H9 (cell line): ENCODE results near the gene ATF6. TPM values are rescaled to one million over a fixed set of nuclear protein-coding genes. Genes with fewer than 3 reads are reported as not detected.

Experiments used
- DNase-seq: peaks from one replicate; pipeline ENCODE4 v3.0.0-alpha.2; 2017
- H2AFZ ChIP-seq: one replicate; pipeline ENCODE4 v1.6.1; 2013; ENCODE audit warnings: mild to moderate bottlenecking, low read length, control low read depth, moderate library complexity
- H2AK5ac ChIP-seq: 2 replicates; pipeline ENCODE4 v1.6.1; 2013; ENCODE audit warnings: low read length, control low read depth, mixed read lengths; ENCODE audit not compliant: insufficient read length
- H2BK120ac ChIP-seq: one replicate; pipeline ENCODE4 v1.6.1; 2013; ENCODE audit warnings: low read depth, mild to moderate bottlenecking, low read length, control low read depth, inconsistent platforms; ENCODE audit not compliant: poor library complexity, severe bottlenecking
- H2BK12ac ChIP-seq: 2 replicates; pipeline ENCODE4 v1.6.1; 2013; ENCODE audit warnings: low read length, control low read depth, mixed read lengths, low read depth; ENCODE audit not compliant: insufficient read length
- H2BK15ac ChIP-seq: 2 replicates; pipeline ENCODE4 v1.6.1; 2013; ENCODE audit warnings: low read depth, low read length, control low read depth
- H2BK20ac ChIP-seq: one replicate; pipeline ENCODE4 v1.6.1; 2013; ENCODE audit warnings: low read depth, mild to moderate bottlenecking, low read length, control low read depth, inconsistent platforms; ENCODE audit not compliant: poor library complexity, severe bottlenecking
- H2BK5ac ChIP-seq: 2 replicates; pipeline ENCODE4 v1.6.1; 2013; ENCODE audit warnings: low read length, control low read depth, mixed read lengths; ENCODE audit not compliant: insufficient read length
- H3K14ac ChIP-seq: 2 replicates; pipeline ENCODE4 v1.6.1; 2013; ENCODE audit warnings: low read length, control low read depth; ENCODE audit not compliant: insufficient read depth
- H3K18ac ChIP-seq: 2 replicates; pipeline ENCODE4 v1.6.1; 2013; ENCODE audit warnings: low read depth, mild to moderate bottlenecking, mixed read lengths, low read length, control low read depth; ENCODE audit not compliant: insufficient read length
- H3K23ac ChIP-seq: 2 replicates; pipeline ENCODE4 v1.6.1; 2013; ENCODE audit warnings: low read length, control low read depth, mixed read lengths, low read depth; ENCODE audit not compliant: insufficient read length
- H3K23me2 ChIP-seq: 2 replicates; pipeline ENCODE4 v1.6.1; 2013; ENCODE audit warnings: low read depth, mild to moderate bottlenecking, mixed read lengths, low read length, control low read depth; ENCODE audit not compliant: insufficient read length, poor library complexity, severe bottlenecking
- H3K27ac ChIP-seq: 2 replicates; pipeline ENCODE4 v1.5.1; 2013; ENCODE audit warnings: low read length, control low read depth, mixed read lengths, low read depth; ENCODE audit not compliant: insufficient read length
- H3K27me3 ChIP-seq: 2 replicates; pipeline ENCODE4 v1.6.1; 2013; ENCODE audit warnings: low read length, control low read depth, inconsistent platforms; ENCODE audit not compliant: insufficient read depth
- H3K4ac ChIP-seq: 2 replicates; pipeline ENCODE4 v1.6.1; 2013; ENCODE audit warnings: low read depth, mild to moderate bottlenecking, control low read depth, inconsistent platforms, low read length, moderate library complexity
- H3K4me1 ChIP-seq: 2 replicates; pipeline ENCODE4 v1.6.1; 2013; ENCODE audit warnings: low read length, control low read depth, inconsistent platforms; ENCODE audit not compliant: insufficient read depth
- H3K4me2 ChIP-seq: 2 replicates; pipeline ENCODE4 v1.6.1; 2013; ENCODE audit warnings: low read length, control low read depth, mixed read lengths; ENCODE audit not compliant: insufficient read length, insufficient read depth
- H3K56ac ChIP-seq: 2 replicates; pipeline ENCODE4 v1.6.1; 2013; ENCODE audit warnings: low read depth, mild to moderate bottlenecking, mixed read lengths, low read length, control low read depth; ENCODE audit not compliant: insufficient read length
- H3K79me1 ChIP-seq: 2 replicates; pipeline ENCODE4 v1.6.1; 2013; ENCODE audit warnings: low read depth, mild to moderate bottlenecking, moderate library complexity, low read length, control low read depth, inconsistent platforms; ENCODE audit not compliant: insufficient read depth, poor library complexity, severe bottlenecking
- H3K79me2 ChIP-seq: 2 replicates; pipeline ENCODE4 v1.6.1; 2013; ENCODE audit warnings: low read length, control low read depth, inconsistent platforms; ENCODE audit not compliant: insufficient read depth
- H3K9ac ChIP-seq: 2 replicates; pipeline ENCODE4 v1.6.1; 2013; ENCODE audit warnings: low read length, control low read depth, mixed read lengths; ENCODE audit not compliant: insufficient read length; ENCODE audit errors: extremely low read depth
- H3K9me3 ChIP-seq: one replicate; pipeline ENCODE4 v1.6.1; 2013; ENCODE audit warnings: low read depth, low read length, inconsistent platforms; ENCODE audit not compliant: control insufficient read depth
- H3T11ph ChIP-seq: one replicate; pipeline ENCODE4 v1.6.1; 2013; ENCODE audit warnings: mild to moderate bottlenecking, low read length, control low read depth, inconsistent platforms
- H4K20me1 ChIP-seq: one replicate; pipeline ENCODE4 v1.6.1; 2013; ENCODE audit not compliant: control insufficient read depth, insufficient read length, insufficient read depth
- H4K5ac ChIP-seq: 2 replicates; pipeline ENCODE4 v1.6.1; 2013; ENCODE audit warnings: low read depth, mild to moderate bottlenecking, mixed read lengths, low read length, control low read depth; ENCODE audit not compliant: insufficient read length
- H4K8ac ChIP-seq: replicated peaks from 2 replicates; pipeline ENCODE4 v1.6.1; 2013; ENCODE audit warnings: low read length, control low read depth, mixed read lengths, low read depth; ENCODE audit not compliant: insufficient read length
- H4K91ac ChIP-seq: 2 replicates; pipeline ENCODE4 v1.6.1; 2013; ENCODE audit warnings: low read depth, mild to moderate bottlenecking, moderate library complexity, mixed read lengths, low read length, control low read depth; ENCODE audit not compliant: insufficient read length
- H3K27ac Mint-ChIP-seq, 3 experiments: 2 replicates in 2 of 3; 3 replicates in 1 of 3; pipeline ENCODE4 v1.8.0; 2020 to 2021; ENCODE audit warnings: mixed read lengths in 3 of 3, mild to moderate bottlenecking in 1 of 3, moderate library complexity in 1 of 3
- H3K27me3 Mint-ChIP-seq: 2 replicates; pipeline ENCODE4 v1.8.0; 2021; ENCODE audit warnings: low read depth, mild to moderate bottlenecking, moderate library complexity, mixed read lengths
- H3K36me3 Mint-ChIP-seq, 3 experiments: 2 replicates in 2 of 3; 3 replicates in 1 of 3; pipeline ENCODE4 v1.8.0; 2020 to 2021; ENCODE audit warnings: low read depth in 3 of 3, mixed read lengths in 3 of 3; ENCODE audit not compliant: insufficient read depth in 1 of 3
- H3K4me1 Mint-ChIP-seq, 2 experiments: 2 replicates each; pipeline ENCODE4 v1.8.0; 2020; ENCODE audit warnings: mixed read lengths in 2 of 2
- H3K4me3 Mint-ChIP-seq, 2 experiments: 2 replicates in 1 of 2; 3 replicates in 1 of 2; pipeline ENCODE4 v1.8.0; 2020 to 2021; ENCODE audit warnings: mild to moderate bottlenecking in 2 of 2, mixed read lengths in 2 of 2, moderate library complexity in 1 of 2
- H3K9me3 Mint-ChIP-seq, 2 experiments: 2 replicates in 1 of 2; 3 replicates in 1 of 2; pipeline ENCODE4 v1.8.0; 2020; ENCODE audit warnings: mild to moderate bottlenecking in 2 of 2, mixed read lengths in 2 of 2, moderate library complexity in 1 of 2
- CTCF ChIP-seq: fragments of 200-600 bp; sonication (generic); conservative IDR thresholded peaks from 3 replicates; pipeline ENCODE4 v1.8.0; 2021; ENCODE audit warnings: antibody characterized with exemption, mild to moderate bottlenecking
- WGBS: extraction: QIAGEN DNeasy Blood & Tissue Kit; methylation state at CpG from one replicate; pipeline ENCODE4 v1.1.7; 2013; ENCODE audit warnings: missing lambda C conversion rate, low lambda C conversion rate, mixed read lengths; ENCODE audit not compliant: insufficient read length; ENCODE audit errors: extremely low coverage; 5-methylcytosine and 5-hydroxymethylcytosine counted together
- total RNA-seq: library from RNA; stranded (reverse); gene quantifications from 2 replicates; pipeline ENCODE4 v1.2.1, GENCODE V29; 2021

The ATF6 gene
- total RNA-seq, 1 experiment from 2014 or later = 11.2 TPM

DNA sequence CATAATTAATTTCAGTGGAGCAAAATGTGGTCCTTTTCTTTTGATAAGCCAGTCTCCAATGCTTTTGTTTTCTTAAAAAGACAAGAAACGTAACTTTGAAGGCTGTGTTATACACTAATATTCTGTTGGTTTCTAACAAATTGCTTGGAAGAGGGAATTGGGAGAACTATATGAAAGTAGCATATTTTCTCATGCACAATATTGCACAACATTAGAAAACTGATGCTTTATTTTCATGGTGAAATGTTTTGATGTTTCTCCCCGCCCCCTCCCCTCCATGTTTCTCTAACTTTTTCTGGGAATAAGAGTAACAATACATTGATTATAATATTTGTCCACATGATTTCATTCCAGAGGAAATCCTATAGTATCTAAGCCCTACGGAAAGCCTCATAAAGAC, 142.1 kb downstream of the ATF6 start:
- Histone ChIP-seq H3K56ac (no peak overlapping the region), H3K4me1 (no peaks in the 10 kb centered on the region), H3K4me2 (no peak overlapping the region), H3K9me3 (no peaks in the 10 kb centered on the region), H3K23ac (no peak overlapping the region), H3K14ac (no peak overlapping the region), H3K79me1 (no peaks in the 10 kb centered on the region), H3K23me2 (no peaks in the 10 kb centered on the region), H2BK120ac (no peak overlapping the region), H2AFZ (no peak overlapping the region), H2BK15ac (no peak overlapping the region), H3K18ac (no peak overlapping the region), H2BK5ac (no peak overlapping the region), H3K4ac (no peak overlapping the region), H3K27ac (no peak overlapping the region), H2BK12ac (no peak overlapping the region), H4K8ac (no peak overlapping the region), H2BK20ac (no peak overlapping the region), H4K91ac (no peak overlapping the region), H3K79me2 (no peaks in the 10 kb centered on the region), H3K9ac (no peak overlapping the region), H2AK5ac (no peak overlapping the region), H4K5ac (no peak overlapping the region), H3T11ph (no peak overlapping the region), H3K27me3 (no peaks in the 10 kb centered on the region), H4K20me1 (no peaks in the 10 kb centered on the region)
- Mint-ChIP-seq H3K27ac (no peak overlapping the region), H3K27me3 (no peaks in the 10 kb centered on the region), H3K9me3 (no peaks in the 10 kb centered on the region), H3K36me3 (no peaks in the 10 kb centered on the region), H3K4me3 (no peak overlapping the region), H3K4me1 (peaks cover 7 to 15% of the 10 kb centered on the region in 2 experiments)
- WGBS = no CpG with 5 or more reads among the region's 3 CpGs
- no peak for TF ChIP-seq CTCF
- no peak for DNase-seq
